COLO668 (cell line): Measurements from ENCODE around the gene TMEM181.

Source experiments
- DNase-seq: peaks from one replicate; lab custom pipeline; 2025; ENCODE audit not compliant: unreplicated experiment; lab: John Stamatoyannopoulos, UW

TMEM181 gene

DNA sequence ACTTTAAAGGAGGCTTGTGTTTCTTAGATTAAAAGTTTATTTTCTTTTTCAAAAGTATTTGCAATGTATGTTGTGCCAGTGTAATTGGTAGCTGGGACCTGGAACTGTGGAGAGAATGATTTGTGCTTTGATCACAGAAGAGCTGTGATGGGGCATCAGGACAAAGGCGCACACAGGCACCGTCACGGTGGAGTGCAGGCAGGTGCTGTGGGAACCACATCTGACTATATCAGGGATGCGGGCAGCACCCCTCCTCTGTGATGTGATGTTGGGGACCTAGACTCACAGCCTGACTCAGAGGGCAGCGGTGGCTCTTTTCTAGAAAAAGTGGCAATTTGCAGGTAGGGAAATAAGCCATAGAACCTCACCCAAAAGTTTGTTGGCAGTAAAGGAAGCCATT, 124.4 kb downstream of the TMEM181 start:
- DNase-seq = no peak

DNA sequence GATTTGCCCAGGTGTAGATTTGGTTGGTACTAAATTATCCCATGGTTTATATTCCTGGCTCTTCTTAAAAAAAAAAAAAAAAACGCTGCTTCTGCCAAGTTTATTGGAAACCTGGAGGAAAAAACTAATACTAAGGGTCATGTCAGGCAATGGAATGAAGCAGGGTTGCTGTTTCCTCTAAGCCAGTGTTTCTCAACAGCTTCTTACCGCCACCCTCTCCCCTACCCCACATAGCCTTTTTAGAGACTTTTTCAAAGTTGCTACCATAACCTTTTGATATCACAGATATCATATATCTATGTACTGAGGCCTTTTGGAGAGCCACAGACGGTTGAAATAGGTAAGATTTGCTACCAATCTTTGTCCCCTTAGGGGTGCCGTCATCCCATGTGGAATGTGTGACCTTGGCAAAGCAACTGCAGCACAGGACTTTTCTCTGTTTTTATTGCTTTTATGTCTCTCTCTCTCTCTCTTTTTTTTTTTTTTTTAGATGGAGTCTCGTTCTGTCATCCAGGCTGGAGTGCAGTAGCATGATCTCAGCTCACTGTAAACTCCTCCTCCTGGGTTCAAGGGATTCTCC, 124.9 kb downstream of the TMEM181 start:
- no peak for DNase-seq
